Adrenal gland (tissue), 5 donors: ENCODE results near the gene TDRD9.

ENCODE experiments used
- CTCF ChIP-seq, 6 experiments: fragments of 450-650 bp in 4 of 6; fragments of 200-600 bp in 2 of 6; sonication (generic) in 1 of 6; IDR thresholded peaks; 1 replicate in 5 of 6; 2 replicates in 1 of 6; pipeline versions ENCODE4 v1.5.1 to v1.8.0; 2016 to 2021; ENCODE audit warnings: antibody characterized with exemption in 6 of 6, mild to moderate bottlenecking in 2 of 6, moderate library complexity in 1 of 6
- POLR2A ChIP-seq, 2 donors: fragments of 450-650 bp; IDR thresholded peaks; one replicate each; pipeline ENCODE4 v1.6.1; 2017; ENCODE audit warnings: antibody characterized with exemption in 2 of 2, mild to moderate bottlenecking in 2 of 2, moderate library complexity in 1 of 2
- donor health status: DM: no; HTN: no; CAD: no.

GRCh38 chr14:104080376-104081260, 152.4 kb downstream of the TDRD9 start:
- no peak for TF ChIP-seq POLR2A (IDR thresholded peaks at IDR 0.05)
- no peak for TF ChIP-seq CTCF (IDR thresholded peaks at IDR 0.05)
